Measurements from ENCODE around the gene BAIAP2L1.

DNA sequence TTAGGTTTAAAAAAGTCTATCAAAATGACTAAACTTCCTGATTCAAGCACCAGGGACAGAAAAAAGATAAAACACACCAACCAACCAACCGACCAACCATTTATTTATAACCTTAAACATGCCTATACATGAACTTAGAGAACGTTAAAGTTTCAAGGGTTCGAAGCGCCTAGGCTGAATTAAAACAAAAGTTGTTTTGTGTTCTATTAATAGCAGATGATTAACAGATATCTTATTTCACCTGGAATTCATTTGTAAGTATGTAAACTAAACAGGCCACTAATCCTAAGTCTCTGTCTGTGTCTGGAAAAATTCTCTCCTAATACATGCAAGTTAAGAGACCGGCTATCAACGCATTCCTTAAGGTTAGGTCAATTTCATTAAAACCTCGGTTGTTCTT, 1.4 kb downstream of the BAIAP2L1 start:
- TF ChIP-seq CTCF (conservative IDR thresholded peaks at IDR 0.05) (no peak), ZFX (IDR thresholded peaks at IDR 0.05) (no peak)

Data from C4-2B (cell line).